ENCODE data around the gene NUDT8. TPM values are rescaled to one million over a fixed set of nuclear protein-coding genes. Genes with fewer than 3 reads are reported as not detected.

NUDT8 gene
- total and polyA plus RNA-seq, 10 of the 15 experiments (the other 5 are each of a cell fraction or from before 2014, with no cell fraction given) = 0.32 to 18.2 (median 9.8) TPM

DNA sequence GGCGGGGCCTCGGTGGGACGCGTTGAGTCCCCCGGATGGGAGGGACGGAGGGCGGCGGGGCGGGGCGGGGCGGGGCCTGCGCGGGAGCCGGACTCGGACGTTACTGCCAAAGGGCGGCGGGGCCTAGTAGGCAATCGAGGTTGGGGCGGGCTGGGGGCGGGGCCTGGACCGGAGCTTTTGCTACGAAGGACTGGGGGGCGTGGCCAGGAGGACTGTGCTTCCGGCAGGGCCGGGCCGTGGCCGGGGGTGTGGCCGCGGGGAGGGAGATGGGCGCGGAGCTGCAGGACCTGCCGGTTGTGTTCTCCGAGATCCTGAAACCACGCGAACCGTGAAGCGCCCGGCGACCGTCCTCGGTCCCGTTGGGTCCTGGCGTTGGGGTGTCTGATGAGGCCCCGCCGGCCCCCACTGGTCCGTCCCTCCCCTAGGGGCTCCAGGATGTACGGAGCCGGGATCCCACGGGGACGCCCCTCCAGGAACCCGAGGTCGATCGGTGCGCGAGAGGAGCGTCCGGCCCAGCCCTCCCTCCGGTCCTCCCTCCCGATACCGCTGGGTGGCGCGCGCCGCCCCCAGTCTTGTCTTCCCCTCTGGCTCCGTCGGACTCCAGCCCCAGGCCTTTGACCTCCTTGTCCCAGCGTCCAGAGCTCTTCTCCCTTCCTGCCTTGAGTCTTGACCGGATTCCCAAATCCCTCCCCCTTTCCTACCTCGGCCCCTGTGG is 648 bp upstream of the NUDT8 start (continued):
- TF ChIP-seq, protein P1, sequence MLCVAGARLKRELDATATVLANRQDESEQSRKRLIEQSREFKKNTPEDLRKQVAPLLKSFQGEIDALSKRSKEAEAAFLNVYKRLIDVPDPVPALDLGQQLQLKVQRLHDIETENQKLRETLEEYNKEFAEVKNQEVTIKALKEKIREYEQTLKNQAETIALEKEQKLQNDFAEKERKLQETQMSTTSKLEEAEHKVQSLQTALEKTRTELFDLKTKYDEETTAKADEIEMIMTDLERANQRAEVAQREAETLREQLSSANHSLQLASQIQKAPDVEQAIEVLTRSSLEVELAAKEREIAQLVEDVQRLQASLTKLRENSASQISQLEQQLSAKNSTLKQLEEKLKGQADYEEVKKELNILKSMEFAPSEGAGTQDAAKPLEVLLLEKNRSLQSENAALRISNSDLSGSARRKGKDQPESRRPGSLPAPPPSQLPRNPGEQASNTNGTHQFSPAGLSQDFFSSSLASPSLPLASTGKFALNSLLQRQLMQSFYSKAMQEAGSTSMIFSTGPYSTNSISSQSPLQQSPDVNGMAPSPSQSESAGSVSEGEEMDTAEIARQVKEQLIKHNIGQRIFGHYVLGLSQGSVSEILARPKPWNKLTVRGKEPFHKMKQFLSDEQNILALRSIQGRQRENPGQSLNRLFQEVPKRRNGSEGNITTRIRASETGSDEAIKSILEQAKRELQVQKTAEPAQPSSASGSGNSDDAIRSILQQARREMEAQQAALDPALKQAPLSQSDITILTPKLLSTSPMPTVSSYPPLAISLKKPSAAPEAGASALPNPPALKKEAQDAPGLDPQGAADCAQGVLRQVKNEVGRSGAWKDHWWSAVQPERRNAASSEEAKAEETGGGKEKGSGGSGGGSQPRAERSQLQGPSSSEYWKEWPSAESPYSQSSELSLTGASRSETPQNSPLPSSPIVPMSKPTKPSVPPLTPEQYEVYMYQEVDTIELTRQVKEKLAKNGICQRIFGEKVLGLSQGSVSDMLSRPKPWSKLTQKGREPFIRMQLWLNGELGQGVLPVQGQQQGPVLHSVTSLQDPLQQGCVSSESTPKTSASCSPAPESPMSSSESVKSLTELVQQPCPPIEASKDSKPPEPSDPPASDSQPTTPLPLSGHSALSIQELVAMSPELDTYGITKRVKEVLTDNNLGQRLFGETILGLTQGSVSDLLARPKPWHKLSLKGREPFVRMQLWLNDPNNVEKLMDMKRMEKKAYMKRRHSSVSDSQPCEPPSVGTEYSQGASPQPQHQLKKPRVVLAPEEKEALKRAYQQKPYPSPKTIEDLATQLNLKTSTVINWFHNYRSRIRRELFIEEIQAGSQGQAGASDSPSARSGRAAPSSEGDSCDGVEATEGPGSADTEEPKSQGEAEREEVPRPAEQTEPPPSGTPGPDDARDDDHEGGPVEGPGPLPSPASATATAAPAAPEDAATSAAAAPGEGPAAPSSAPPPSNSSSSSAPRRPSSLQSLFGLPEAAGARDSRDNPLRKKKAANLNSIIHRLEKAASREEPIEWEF (IDR thresholded peaks at IDR 0.05; ENCODE audit: insufficient replicate concordance, low read depth, low read length) = no peak
- TF ChIP-seq YBX1 (IDR thresholded peaks at IDR 0.05) = no peak
- TF ChIP-seq PAX8 (IDR thresholded peaks at IDR 0.05) = no peak
- TF ChIP-seq RUNX3 (IDR thresholded peaks at IDR 0.05; ENCODE audit: low read length) = no peak
- TF ChIP-seq, protein P2, sequence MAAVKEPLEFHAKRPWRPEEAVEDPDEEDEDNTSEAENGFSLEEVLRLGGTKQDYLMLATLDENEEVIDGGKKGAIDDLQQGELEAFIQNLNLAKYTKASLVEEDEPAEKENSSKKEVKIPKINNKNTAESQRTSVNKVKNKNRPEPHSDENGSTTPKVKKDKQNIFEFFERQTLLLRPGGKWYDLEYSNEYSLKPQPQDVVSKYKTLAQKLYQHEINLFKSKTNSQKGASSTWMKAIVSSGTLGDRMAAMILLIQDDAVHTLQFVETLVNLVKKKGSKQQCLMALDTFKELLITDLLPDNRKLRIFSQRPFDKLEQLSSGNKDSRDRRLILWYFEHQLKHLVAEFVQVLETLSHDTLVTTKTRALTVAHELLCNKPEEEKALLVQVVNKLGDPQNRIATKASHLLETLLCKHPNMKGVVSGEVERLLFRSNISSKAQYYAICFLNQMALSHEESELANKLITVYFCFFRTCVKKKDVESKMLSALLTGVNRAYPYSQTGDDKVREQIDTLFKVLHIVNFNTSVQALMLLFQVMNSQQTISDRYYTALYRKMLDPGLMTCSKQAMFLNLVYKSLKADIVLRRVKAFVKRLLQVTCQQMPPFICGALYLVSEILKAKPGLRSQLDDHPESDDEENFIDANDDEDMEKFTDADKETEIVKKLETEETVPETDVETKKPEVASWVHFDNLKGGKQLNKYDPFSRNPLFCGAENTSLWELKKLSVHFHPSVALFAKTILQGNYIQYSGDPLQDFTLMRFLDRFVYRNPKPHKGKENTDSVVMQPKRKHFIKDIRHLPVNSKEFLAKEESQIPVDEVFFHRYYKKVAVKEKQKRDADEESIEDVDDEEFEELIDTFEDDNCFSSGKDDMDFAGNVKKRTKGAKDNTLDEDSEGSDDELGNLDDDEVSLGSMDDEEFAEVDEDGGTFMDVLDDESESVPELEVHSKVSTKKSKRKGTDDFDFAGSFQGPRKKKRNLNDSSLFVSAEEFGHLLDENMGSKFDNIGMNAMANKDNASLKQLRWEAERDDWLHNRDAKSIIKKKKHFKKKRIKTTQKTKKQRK (IDR thresholded peaks at IDR 0.05; ENCODE audit: low read depth, low read length) = no peak
- no peak for TF ChIP-seq ZNF622 (IDR thresholded peaks at IDR 0.05)
- no peak for TF ChIP-seq JUNB (IDR thresholded peaks at IDR 0.05)
- TF ChIP-seq, protein P3, sequence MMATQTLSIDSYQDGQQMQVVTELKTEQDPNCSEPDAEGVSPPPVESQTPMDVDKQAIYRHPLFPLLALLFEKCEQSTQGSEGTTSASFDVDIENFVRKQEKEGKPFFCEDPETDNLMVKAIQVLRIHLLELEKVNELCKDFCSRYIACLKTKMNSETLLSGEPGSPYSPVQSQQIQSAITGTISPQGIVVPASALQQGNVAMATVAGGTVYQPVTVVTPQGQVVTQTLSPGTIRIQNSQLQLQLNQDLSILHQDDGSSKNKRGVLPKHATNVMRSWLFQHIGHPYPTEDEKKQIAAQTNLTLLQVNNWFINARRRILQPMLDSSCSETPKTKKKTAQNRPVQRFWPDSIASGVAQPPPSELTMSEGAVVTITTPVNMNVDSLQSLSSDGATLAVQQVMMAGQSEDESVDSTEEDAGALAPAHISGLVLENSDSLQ (IDR thresholded peaks at IDR 0.05) = no peak
- no peak for TF ChIP-seq SREBF2 (IDR thresholded peaks at IDR 0.05; ENCODE audit: low read length)
- TF ChIP-seq, protein P4, sequence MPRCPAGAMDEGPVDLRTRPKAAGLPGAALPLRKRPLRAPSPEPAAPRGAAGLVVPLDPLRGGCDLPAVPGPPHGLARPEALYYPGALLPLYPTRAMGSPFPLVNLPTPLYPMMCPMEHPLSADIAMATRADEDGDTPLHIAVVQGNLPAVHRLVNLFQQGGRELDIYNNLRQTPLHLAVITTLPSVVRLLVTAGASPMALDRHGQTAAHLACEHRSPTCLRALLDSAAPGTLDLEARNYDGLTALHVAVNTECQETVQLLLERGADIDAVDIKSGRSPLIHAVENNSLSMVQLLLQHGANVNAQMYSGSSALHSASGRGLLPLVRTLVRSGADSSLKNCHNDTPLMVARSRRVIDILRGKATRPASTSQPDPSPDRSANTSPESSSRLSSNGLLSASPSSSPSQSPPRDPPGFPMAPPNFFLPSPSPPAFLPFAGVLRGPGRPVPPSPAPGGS (IDR thresholded peaks at IDR 0.05; ENCODE audit: borderline replicate concordance, insufficient read depth, low read depth, low read length, poor library complexity, severe bottlenecking) = no peak
- TF ChIP-seq, protein P5, sequence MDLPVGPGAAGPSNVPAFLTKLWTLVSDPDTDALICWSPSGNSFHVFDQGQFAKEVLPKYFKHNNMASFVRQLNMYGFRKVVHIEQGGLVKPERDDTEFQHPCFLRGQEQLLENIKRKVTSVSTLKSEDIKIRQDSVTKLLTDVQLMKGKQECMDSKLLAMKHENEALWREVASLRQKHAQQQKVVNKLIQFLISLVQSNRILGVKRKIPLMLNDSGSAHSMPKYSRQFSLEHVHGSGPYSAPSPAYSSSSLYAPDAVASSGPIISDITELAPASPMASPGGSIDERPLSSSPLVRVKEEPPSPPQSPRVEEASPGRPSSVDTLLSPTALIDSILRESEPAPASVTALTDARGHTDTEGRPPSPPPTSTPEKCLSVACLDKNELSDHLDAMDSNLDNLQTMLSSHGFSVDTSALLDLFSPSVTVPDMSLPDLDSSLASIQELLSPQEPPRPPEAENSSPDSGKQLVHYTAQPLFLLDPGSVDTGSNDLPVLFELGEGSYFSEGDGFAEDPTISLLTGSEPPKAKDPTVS (IDR thresholded peaks at IDR 0.05; ENCODE audit: low read depth, low read length) = no peak
- no peak; the same call in 1 of the 2 replicates for TF ChIP-seq CREB1 (IDR thresholded peaks at IDR 0.05; ENCODE audit: low read depth)
- no peak for TF ChIP-seq ZNF24 (IDR thresholded peaks at IDR 0.05)
- TF ChIP-seq, protein P6, sequence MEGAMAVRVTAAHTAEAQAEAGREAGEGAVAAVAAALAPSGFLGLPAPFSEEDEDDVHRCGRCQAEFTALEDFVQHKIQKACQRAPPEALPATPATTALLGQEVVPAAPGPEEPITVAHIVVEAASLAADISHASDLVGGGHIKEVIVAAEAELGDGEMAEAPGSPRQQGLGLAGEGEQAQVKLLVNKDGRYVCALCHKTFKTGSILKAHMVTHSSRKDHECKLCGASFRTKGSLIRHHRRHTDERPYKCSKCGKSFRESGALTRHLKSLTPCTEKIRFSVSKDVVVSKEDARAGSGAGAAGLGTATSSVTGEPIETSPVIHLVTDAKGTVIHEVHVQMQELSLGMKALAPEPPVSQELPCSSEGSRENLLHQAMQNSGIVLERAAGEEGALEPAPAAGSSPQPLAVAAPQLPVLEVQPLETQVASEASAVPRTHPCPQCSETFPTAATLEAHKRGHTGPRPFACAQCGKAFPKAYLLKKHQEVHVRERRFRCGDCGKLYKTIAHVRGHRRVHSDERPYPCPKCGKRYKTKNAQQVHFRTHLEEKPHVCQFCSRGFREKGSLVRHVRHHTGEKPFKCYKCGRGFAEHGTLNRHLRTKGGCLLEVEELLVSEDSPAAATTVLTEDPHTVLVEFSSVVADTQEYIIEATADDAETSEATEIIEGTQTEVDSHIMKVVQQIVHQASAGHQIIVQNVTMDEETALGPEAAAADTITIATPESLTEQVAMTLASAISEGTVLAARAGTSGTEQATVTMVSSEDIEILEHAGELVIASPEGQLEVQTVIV (IDR thresholded peaks at IDR 0.05; ENCODE audit: borderline replicate concordance, partially characterized antibody) = no peak
